GM23248 (cell line): ENCODE data around the gene TTC23. TPM values are rescaled to one million over a fixed set of nuclear protein-coding genes. Genes with fewer than 3 reads are reported as not detected.

ENCODE experiments used
- DNase-seq: peaks from one replicate; pipeline ENCODE4 v3.0.0-alpha.2; 2015
- H2AFZ ChIP-seq: fragments of 200-600 bp; sonication (generic); 2 replicates; pipeline ENCODE4 v1.6.1; 2016; ENCODE audit warnings: antibody characterized with exemption
- H3F3A ChIP-seq: fragments of 200-600 bp; sonication (generic); 2 replicates; pipeline ENCODE4 v1.6.1; 2016; ENCODE audit warnings: mild to moderate bottlenecking, antibody characterized with exemption, mixed run types; ENCODE audit not compliant: insufficient read depth
- H3K27ac ChIP-seq: fragments of 200-600 bp; sonication (generic); 2 replicates; pipeline ENCODE4 v1.5.1; 2016; ENCODE audit warnings: mild to moderate bottlenecking
- H3K27me3 ChIP-seq: fragments of 200-600 bp; sonication (generic); replicated peaks from 2 replicates; pipeline ENCODE4 v1.6.1; 2016; ENCODE audit warnings: mild to moderate bottlenecking; ENCODE audit not compliant: insufficient read depth
- H3K36me3 ChIP-seq: fragments of 200-600 bp; sonication (generic); 2 replicates; pipeline ENCODE4 v1.6.1; 2016; ENCODE audit warnings: low read depth, mild to moderate bottlenecking
- H3K4me1 ChIP-seq: fragments of 200-600 bp; sonication (generic); 2 replicates; pipeline ENCODE4 v1.6.1; 2016; ENCODE audit warnings: mild to moderate bottlenecking; ENCODE audit not compliant: insufficient read depth
- H3K4me2 ChIP-seq: fragments of 200-600 bp; sonication (generic); one replicate; pipeline ENCODE4 v1.6.1; 2016; ENCODE audit warnings: mild to moderate bottlenecking; ENCODE audit not compliant: unreplicated experiment
- H3K4me3 ChIP-seq: fragments of 200-600 bp; sonication (generic); 2 replicates; pipeline ENCODE4 v1.5.1; 2016; ENCODE audit warnings: mild to moderate bottlenecking
- H3K79me2 ChIP-seq: fragments of 200-600 bp; sonication (generic); 2 replicates; pipeline ENCODE4 v1.6.1; 2016; ENCODE audit warnings: mild to moderate bottlenecking; ENCODE audit not compliant: insufficient read depth
- H3K9ac ChIP-seq: fragments of 200-600 bp; sonication (generic); 2 replicates; pipeline ENCODE4 v1.6.1; 2016; ENCODE audit warnings: mild to moderate bottlenecking
- H3K9me2 ChIP-seq: fragments of 200-600 bp; sonication (generic); 2 replicates; pipeline ENCODE4 v1.6.1; 2016; ENCODE audit warnings: mixed run types, mild to moderate bottlenecking, moderate library complexity; ENCODE audit not compliant: insufficient read depth
- H3K9me3 ChIP-seq: fragments of 200-600 bp; sonication (generic); one replicate; pipeline ENCODE4 v1.6.1; 2017; ENCODE audit warnings: low read depth
- H4K20me1 ChIP-seq: fragments of 200-600 bp; sonication (generic); 2 replicates; pipeline ENCODE4 v1.6.0; 2016; ENCODE audit not compliant: insufficient read depth
- EZH2 ChIP-seq: fragments of 200-600 bp; sonication (generic); IDR thresholded peaks from 2 replicates; pipeline ENCODE4 v1.6.1; 2018; ENCODE audit warnings: antibody characterized with exemption, mild to moderate bottlenecking; ENCODE audit not compliant: insufficient read depth, poor library complexity, severe bottlenecking
- EZH2phosphoT487 ChIP-seq: fragments of 200-600 bp; sonication (generic); IDR thresholded peaks from 2 replicates; pipeline ENCODE4 v1.6.1; 2018; ENCODE audit warnings: antibody characterized with exemption, moderate library complexity, mild to moderate bottlenecking, low read depth; ENCODE audit not compliant: insufficient read depth
- WGBS, 2 experiments: methylation state at CpG; one replicate each; pipeline ENCODE4 v1.1.6; 2015 to 2017; ENCODE audit warnings: low lambda C conversion rate in 2 of 2, low coverage in 1 of 2; ENCODE audit errors: missing lambda C conversion rate in 2 of 2; 5-methylcytosine and 5-hydroxymethylcytosine counted together
- in situ Hi-C: fragments of 300-500 bp; cut with MboI; formaldehyde crosslinking; loops from 2 replicates; pipeline ENCODE4 v1.15.0; 2020
- polyA plus RNA-seq: library from polyadenylated mRNA; unstranded; fragments of >200 nt; fragmentation: Nextera tagmentation; extraction: Ambion mirVana; gene quantifications from 2 replicates; pipeline ENCODE4 v1.2.1, GENCODE V29; 2016
- total RNA-seq: library from RNA; depleted of rRNA; stranded (reverse); fragments of >200 nt; shearing (Covaris generic); gene quantifications from 2 replicates; pipeline ENCODE4 v1.2.3, GENCODE V29; 2014

The TTC23 gene
- total and polyA plus RNA-seq, 2 experiments from 2014 or later, result 10.8 to 18.6 TPM

GRCh38 chr15:99105514-99106341 is 143.7 kb downstream of the TTC23 start:
- H3K4me1 ChIP-seq, result 0 out of 2 replicates have a peak, but pooled peaks cover 3% of the 10 kb centered on the region
- peak overlapping the region; percentile 56 for H3K4me3 ChIP-seq
- no peaks in the 10 kb centered on the region for H3K9me2 ChIP-seq
- no peak overlapping the region for H3K9ac ChIP-seq
- H3K27ac ChIP-seq, result no peak overlapping the region
- peak; percentile 76 for DNase-seq
- no peaks in the 10 kb centered on the region for H3K36me3 ChIP-seq
- H3K4me2 ChIP-seq, result peak overlapping the region; percentile 66
- WGBS, 2 experiments, result 6 to 7% methylated on average over 44 to 82 of the region's 116 CpGs
- H3F3A ChIP-seq, result no peaks in the 10 kb centered on the region
- H3K79me2 ChIP-seq, result no peaks in the 10 kb centered on the region
- no peaks in the 10 kb centered on the region for H4K20me1 ChIP-seq
- in situ Hi-C loops, result loop anchor here (25.0 kb wide), 1 partner anchor 632 kb away; the partner anchor contains the start of gene LYSMD4
- TF ChIP-seq EZH2 (no peak), EZH2phosphoT487 (no peak)
- peaks cover 11% of the 10 kb centered on the region; the same call in 1 of the 2 replicates for H3K27me3 ChIP-seq
- no peaks in the 10 kb centered on the region for H3K9me3 ChIP-seq
- peak overlapping the region; percentile 79 for H2AFZ ChIP-seq

DNA sequence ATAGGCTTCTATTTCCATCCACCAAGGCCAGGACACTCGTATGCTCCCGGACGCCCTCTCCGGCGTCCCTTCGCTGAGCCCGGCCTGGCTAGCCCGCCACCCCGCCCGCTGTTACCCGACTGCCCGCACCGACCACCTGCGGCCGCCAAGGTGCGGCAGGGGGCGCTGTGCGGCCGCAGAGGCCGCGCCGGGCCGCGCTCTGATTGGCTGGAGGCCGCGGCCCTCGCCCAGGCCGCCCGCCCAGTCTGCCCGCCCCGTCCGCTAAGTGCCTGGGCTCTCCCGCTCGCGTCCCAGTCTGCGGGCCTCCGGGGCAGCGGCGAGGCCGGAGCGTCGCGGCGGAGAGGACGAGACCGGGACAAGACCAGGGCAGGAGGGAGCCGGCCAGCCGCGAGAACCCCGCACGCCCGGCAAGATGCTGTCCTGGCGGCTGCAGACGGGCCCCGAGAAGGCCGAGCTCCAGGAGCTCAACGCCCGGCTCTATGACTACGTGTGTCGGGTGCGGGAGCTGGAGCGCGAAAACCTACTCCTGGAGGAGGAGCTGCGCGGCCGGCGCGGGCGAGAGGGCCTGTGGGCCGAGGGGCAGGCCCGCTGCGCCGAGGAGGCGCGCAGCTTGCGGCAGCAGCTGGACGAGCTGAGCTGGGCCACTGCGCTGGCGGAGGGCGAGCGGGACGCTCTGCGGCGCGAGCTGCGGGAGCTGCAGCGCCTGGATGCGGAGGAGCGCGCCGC is 144.4 kb downstream of the TTC23 start, which contains the start of gene SYNM:
Gene SYNM (plus strand): TSS at position 293 of the 726 bp plus-strand sequence. CDS start 120 bp downstream, at position 413.
- in situ Hi-C loops, result loop anchor here (5.0 to 25.0 kb wide), 2 partner anchors 107 to 632 kb away; partner anchors contain the start of gene LYSMD4

GRCh38 chr15:99103279-99103678 is 146.1 kb downstream of the TTC23 start:
- H3K79me2 ChIP-seq, result no peaks in the 10 kb centered on the region
- H2AFZ ChIP-seq, result no peak overlapping the region
- H3K4me2 ChIP-seq, result no peak overlapping the region
- H3K27ac ChIP-seq, result no peak overlapping the region
- H3K9me3 ChIP-seq, result no peaks in the 10 kb centered on the region
- whole genome bisulfite sequencing, 2 experiments, result 70 to 75% methylated on average over 2 of the region's 2 CpGs
- in situ Hi-C loops, result loop anchor here (5.0 to 25.0 kb wide), 2 partner anchors 109 to 634 kb away; partner anchors contain the start of gene LYSMD4
- H3K9me2 ChIP-seq, result no peaks in the 10 kb centered on the region
- H3K4me1 ChIP-seq, result 0 out of 2 replicates have a peak, but pooled peaks cover 4% of the 10 kb centered on the region
- DNase-seq, result no peak
- TF ChIP-seq EZH2 (no peak), EZH2phosphoT487 (no peak)
- H3K9ac ChIP-seq, result no peak overlapping the region
- no peaks in the 10 kb centered on the region for H3F3A ChIP-seq
- H4K20me1 ChIP-seq, result no peaks in the 10 kb centered on the region
- no peak overlapping the region for H3K4me3 ChIP-seq
- H3K36me3 ChIP-seq, result no peaks in the 10 kb centered on the region
- H3K27me3 ChIP-seq, result peaks cover 11% of the 10 kb centered on the region

More for the DNA sequence above, 144.4 kb downstream of the TTC23 start, which contains the start of gene SYNM:
- no peak within 1 kb of the TSS for H3K27ac ChIP-seq
- no peaks in the 10 kb centered on the region for H3K9me3 ChIP-seq
- peaks cover 11% of the 10 kb centered on the region; the same call in 1 of the 2 replicates for H3K27me3 ChIP-seq
- no peaks in the 10 kb centered on the region for H3K36me3 ChIP-seq
- peak; percentile 81 for DNase-seq
- peak within 1 kb of the TSS; percentile 56 for H3K4me3 ChIP-seq
- H3K79me2 ChIP-seq, result no peaks in the 10 kb centered on the region
- H3K9me2 ChIP-seq, result no peaks in the 10 kb centered on the region
- TF ChIP-seq EZH2 (no peak), EZH2phosphoT487 (no peak)
- 0 out of 2 replicates have a peak, but pooled peaks cover 4% of the 10 kb centered on the region for H3K4me1 ChIP-seq
- peak within 1 kb of the TSS; percentile 66 for H3K4me2 ChIP-seq
- no peak within 1 kb of the TSS for H3K9ac ChIP-seq
- no peaks in the 10 kb centered on the region for H3F3A ChIP-seq
- H2AFZ ChIP-seq, result peak within 1 kb of the TSS; percentile 79
- WGBS, 2 experiments, result 5 to 6% methylated on average over 66 to 69 of the region's 91 CpGs
- no peaks in the 10 kb centered on the region for H4K20me1 ChIP-seq
